BLaER1 treated with 17β-estradiol and CSF1 and Interleukin-3, amounts not matched to agents 10 nM and 100 nM (cell line): ENCODE data around the gene FRMD4A.

Experiments
- H3K27ac ChIP-seq, 11 experiments: shearing (Covaris generic); formaldehyde crosslinking; 2 replicates each; pipeline ENCODE4 v1.8.1; 2022
- H3K27me3 ChIP-seq, 11 experiments: shearing (Covaris generic); formaldehyde crosslinking; 2 replicates each; pipeline ENCODE4 v1.8.1; 2022
- H3K36me3 ChIP-seq, 11 experiments: shearing (Covaris generic); formaldehyde crosslinking; 2 replicates each; pipeline ENCODE4 v1.8.1; 2022
- H3K4me1 ChIP-seq, 10 experiments: shearing (Covaris generic); formaldehyde crosslinking; 2 replicates each; pipeline ENCODE4 v1.8.1; 2022
- H3K4me2 ChIP-seq, 11 experiments: shearing (Covaris generic); formaldehyde crosslinking; 2 replicates each; pipeline ENCODE4 v1.8.1; 2022
- H3K4me3 ChIP-seq, 10 experiments: shearing (Covaris generic); formaldehyde crosslinking; 2 replicates each; pipeline ENCODE4 v1.8.1; 2022
- H3K9ac ChIP-seq, 11 experiments: shearing (Covaris generic); formaldehyde crosslinking; 2 replicates each; pipeline ENCODE4 v1.8.1; 2022
- H3K9me3 ChIP-seq, 11 experiments: shearing (Covaris generic); formaldehyde crosslinking; replicated peaks in 1 of 11; 2 replicates each; pipeline ENCODE4 v1.8.1; 2022
- H4K20me1 ChIP-seq, 11 experiments: shearing (Covaris generic); formaldehyde crosslinking; 2 replicates each; pipeline ENCODE4 v1.8.1; 2022
- Cebpa-rat ChIP-seq, 11 experiments: shearing (Covaris generic); IDR thresholded peaks; 2 replicates each; pipeline ENCODE4 v1.8.1; 2022

Gene FRMD4A

DNA sequence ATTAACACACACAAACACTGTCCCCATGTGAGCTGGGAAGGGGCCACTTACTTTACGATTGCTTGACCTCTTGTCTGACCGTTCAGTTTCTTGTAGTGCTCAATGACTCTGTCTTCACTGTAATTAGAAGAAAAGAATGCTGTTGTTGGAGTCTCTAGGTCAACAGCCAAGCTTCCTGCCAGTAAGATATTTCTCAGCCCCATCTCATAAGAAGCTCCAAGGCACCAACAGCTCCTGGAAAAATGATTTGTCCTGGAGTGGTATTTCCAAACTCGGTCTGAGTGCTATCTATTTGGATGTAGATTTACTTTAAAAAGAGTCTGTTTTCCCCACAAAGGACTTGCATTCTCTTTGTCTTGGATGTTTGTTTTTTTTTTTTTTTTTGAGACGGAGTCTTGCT lies 590.3 kb downstream of the FRMD4A start:
- TF ChIP-seq Cebpa-rat (IDR thresholded peaks at IDR 0.05) = no peak
- Histone ChIP-seq H3K4me2 (no peak overlapping the region), H3K36me3 (no peaks in the 10 kb centered on the region)

GRCh38 chr10:13739183-13739582 lies 591.5 kb downstream of the FRMD4A start:
- Histone ChIP-seq H3K27me3 (no peaks in the 10 kb centered on the region), H4K20me1 (no peaks in the 10 kb centered on the region), H3K9ac (no peak overlapping the region), H3K27ac (no peak overlapping the region), H3K4me1 (peaks cover 13 to 46% (median 35%) of the 10 kb centered on the region in 10 experiments), H3K36me3 (no peaks in the 10 kb centered on the region), H3K4me2 (peak overlapping the region in 9 of 11 experiments; percentile 2 to 56 (median 29); a peak in 13 of 22 replicates), H3K4me3 (no peak overlapping the region), H3K9me3 (0 out of 22 replicates have a peak, but pooled peaks cover 0 to 6% (median 0%) of the 10 kb centered on the region in 11 experiments)
- no peak for TF ChIP-seq Cebpa-rat (IDR thresholded peaks at IDR 0.05)

More for the DNA sequence above, 590.3 kb downstream of the FRMD4A start:
- peaks cover 13 to 50% (median 36%) of the 10 kb centered on the region in 10 experiments for H3K4me1 ChIP-seq
- H3K4me3 ChIP-seq = no peak overlapping the region
- H3K9ac ChIP-seq = no peak overlapping the region
- H3K27ac ChIP-seq = no peak overlapping the region
- no peaks in the 10 kb centered on the region for H3K27me3 ChIP-seq
- H4K20me1 ChIP-seq = no peaks in the 10 kb centered on the region
- 0 out of 22 replicates have a peak, but pooled peaks cover 0 to 6% (median 0%) of the 10 kb centered on the region in 11 experiments for H3K9me3 ChIP-seq

- Histone ChIP-seq H3K4me2 (no peak overlapping the region), H3K36me3 (no peaks in the 10 kb centered on the region), H3K4me1 (peaks cover 0 to 32% (median 21%) of the 10 kb centered on the region in 10 experiments; a peak in 14 of 20 replicates), H3K9me3 (no peaks in the 10 kb centered on the region), H3K27me3 (no peaks in the 10 kb centered on the region), H4K20me1 (no peaks in the 10 kb centered on the region; a peak in 1 of 22 replicates), H3K9ac (no peak overlapping the region), H3K27ac (no peak overlapping the region), H3K4me3 (no peak overlapping the region)
- TF ChIP-seq Cebpa-rat (IDR thresholded peaks at IDR 0.05) = no peak
Observed at GRCh38 chr10:13736506-13736905, 594.2 kb downstream of the FRMD4A start.

DNA sequence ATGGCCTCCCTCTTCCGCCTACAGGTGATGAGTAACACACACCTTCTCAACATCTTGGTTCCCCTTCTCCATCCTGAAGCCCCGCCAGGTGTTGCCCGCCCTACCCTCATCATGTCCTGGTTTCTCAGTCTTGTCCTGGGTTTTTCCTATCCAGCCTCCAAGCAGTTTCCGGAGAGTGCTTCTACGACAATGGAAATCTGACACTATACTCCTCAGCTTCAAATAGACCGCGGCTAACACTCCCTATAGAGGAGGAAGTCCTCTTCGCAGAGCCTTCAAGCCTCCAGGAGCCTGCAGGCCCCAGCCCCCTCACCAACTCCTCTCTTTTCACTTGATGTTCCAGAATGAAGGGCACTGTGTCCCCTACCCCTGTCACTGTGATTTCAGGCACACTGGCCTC lies 596.6 kb downstream of the FRMD4A start:
- no peak overlapping the region for H3K4me3 ChIP-seq
- H3K27me3 ChIP-seq = no peaks in the 10 kb centered on the region
- peaks cover 0 to 26% (median 16%) of the 10 kb centered on the region in 10 experiments; a peak in 14 of 20 replicates for H3K4me1 ChIP-seq
- H3K27ac ChIP-seq = no peak overlapping the region
- H4K20me1 ChIP-seq = no peaks in the 10 kb centered on the region; a peak in 1 of 22 replicates
- no peak overlapping the region for H3K4me2 ChIP-seq
- H3K36me3 ChIP-seq = no peaks in the 10 kb centered on the region
- H3K9me3 ChIP-seq = no peaks in the 10 kb centered on the region
- no peak for TF ChIP-seq Cebpa-rat (IDR thresholded peaks at IDR 0.05)
- H3K9ac ChIP-seq = no peak overlapping the region

- Histone ChIP-seq H3K9ac (no peak overlapping the region), H3K4me1 (peaks cover 0 to 20% (median 14%) of the 10 kb centered on the region in 10 experiments; a peak in 14 of 20 replicates), H3K36me3 (no peaks in the 10 kb centered on the region), H4K20me1 (no peaks in the 10 kb centered on the region; a peak in 1 of 22 replicates), H3K4me2 (peak overlapping the region in 4 of 11 experiments; percentile 50 to 55 (median 51); a peak in 5 of 22 replicates), H3K4me3 (no peak overlapping the region), H3K27ac (no peak overlapping the region), H3K9me3 (no peaks in the 10 kb centered on the region), H3K27me3 (no peaks in the 10 kb centered on the region)
- TF ChIP-seq Cebpa-rat (IDR thresholded peaks at IDR 0.05) = no peak
Observed at GRCh38 chr10:13733071-13733470, 597.7 kb downstream of the FRMD4A start.

DNA sequence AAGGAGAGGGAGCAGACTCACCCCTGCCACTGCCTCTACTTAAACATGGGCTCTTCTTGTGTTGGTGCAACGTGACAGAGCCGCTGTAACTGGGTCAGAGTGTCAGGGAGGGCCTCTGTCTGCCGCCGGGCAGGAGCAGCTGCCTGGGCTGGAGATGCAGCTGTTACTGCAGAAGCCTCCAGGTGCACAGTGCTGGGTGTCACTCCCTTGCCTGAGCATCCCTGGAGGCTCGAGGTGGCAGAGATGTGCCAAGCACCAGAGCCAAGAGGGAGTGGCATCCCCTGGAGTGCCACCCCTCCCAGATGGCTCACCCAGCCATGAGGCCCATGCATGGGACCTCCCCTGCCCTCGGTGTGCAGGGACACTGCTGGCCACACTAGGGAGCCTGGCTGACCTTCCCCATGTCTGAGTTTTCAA lies 598.3 kb downstream of the FRMD4A start:
- Histone ChIP-seq H3K4me2 (peak overlapping the region in 6 of 11 experiments; percentile 13 to 55 (median 50); a peak in 10 of 22 replicates), H3K36me3 (no peaks in the 10 kb centered on the region), H3K27ac (no peak overlapping the region), H3K27me3 (no peaks in the 10 kb centered on the region), H4K20me1 (no peaks in the 10 kb centered on the region; a peak in 1 of 22 replicates), H3K4me3 (no peak overlapping the region), H3K9ac (peak overlapping the region in 1 of 11 experiments; percentile 41; a peak in 2 of 22 replicates), H3K4me1 (peaks cover 0 to 20% (median 14%) of the 10 kb centered on the region in 10 experiments; a peak in 14 of 20 replicates), H3K9me3 (no peaks in the 10 kb centered on the region)
- TF ChIP-seq Cebpa-rat (IDR thresholded peaks at IDR 0.05) = no peak

DNA sequence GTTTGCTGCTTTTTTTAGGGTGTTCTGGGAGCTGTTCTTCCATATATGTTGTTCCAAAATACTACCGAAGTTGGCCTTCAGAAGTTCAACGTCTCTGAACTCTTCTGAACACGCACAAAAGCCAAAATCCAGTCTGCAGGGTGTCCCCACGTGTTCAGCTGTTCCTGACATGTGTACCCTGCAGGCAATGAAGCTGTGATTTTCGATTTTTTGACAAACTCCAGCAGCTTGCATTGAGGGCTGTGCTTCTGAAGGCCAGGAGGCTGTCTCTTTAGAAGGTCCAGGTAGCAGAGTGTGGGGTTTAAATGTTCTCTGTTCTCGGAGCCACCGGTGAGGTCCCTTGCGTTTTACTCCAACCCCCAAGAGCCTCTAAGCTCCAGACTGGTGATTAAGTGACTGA lies 598.9 kb downstream of the FRMD4A start:
- H3K4me2 ChIP-seq = peak overlapping the region in 2 of 11 experiments; percentile 50 to 51; a peak in 2 of 22 replicates
- H4K20me1 ChIP-seq = no peaks in the 10 kb centered on the region; a peak in 1 of 22 replicates
- no peaks in the 10 kb centered on the region for H3K27me3 ChIP-seq
- H3K4me1 ChIP-seq = peaks cover 0 to 20% (median 14%) of the 10 kb centered on the region in 10 experiments; a peak in 14 of 20 replicates
- H3K9ac ChIP-seq = 0 out of 22 replicates have a peak overlapping the region, but pooled peaks of 1 of the 11 experiments have one; percentile 12
- H3K9me3 ChIP-seq = no peaks in the 10 kb centered on the region
- no peak for TF ChIP-seq Cebpa-rat (IDR thresholded peaks at IDR 0.05)
- no peaks in the 10 kb centered on the region for H3K36me3 ChIP-seq
- no peak overlapping the region for H3K27ac ChIP-seq
- H3K4me3 ChIP-seq = no peak overlapping the region

DNA sequence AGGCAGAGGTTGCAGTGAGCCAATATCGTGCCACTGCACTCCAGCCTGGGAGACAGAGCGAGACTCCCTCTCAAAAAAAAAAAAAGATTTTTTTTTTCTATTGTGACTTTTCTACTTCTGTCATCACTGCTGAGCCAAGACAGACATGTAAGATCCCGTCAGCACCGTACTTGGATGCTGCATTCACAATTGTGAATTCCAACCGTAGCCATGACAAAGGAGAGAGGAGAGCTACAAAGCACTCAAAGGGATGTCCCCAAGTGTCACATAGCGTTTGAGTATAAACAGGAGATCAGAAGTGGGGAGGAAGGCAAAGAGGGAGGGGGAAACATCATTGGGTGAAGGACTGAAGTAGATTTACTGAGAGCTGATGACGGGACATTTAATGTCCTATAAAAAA lies 599.8 kb downstream of the FRMD4A start:
- Histone ChIP-seq H3K9me3 (no peaks in the 10 kb centered on the region), H3K4me1 (peaks cover 0 to 18% (median 11%) of the 10 kb centered on the region in 10 experiments; a peak in 14 of 20 replicates), H3K4me2 (no peak overlapping the region), H3K9ac (no peak overlapping the region), H3K27ac (no peak overlapping the region), H3K27me3 (no peaks in the 10 kb centered on the region), H3K4me3 (no peak overlapping the region), H4K20me1 (no peaks in the 10 kb centered on the region; a peak in 1 of 22 replicates), H3K36me3 (no peaks in the 10 kb centered on the region)
- no peak for TF ChIP-seq Cebpa-rat (IDR thresholded peaks at IDR 0.05)

GRCh38 chr10:13730306-13730652 lies 600.4 kb downstream of the FRMD4A start:
- H3K27me3 ChIP-seq = no peaks in the 10 kb centered on the region
- no peak for TF ChIP-seq Cebpa-rat (IDR thresholded peaks at IDR 0.05)
- no peaks in the 10 kb centered on the region for H3K9me3 ChIP-seq

More at GRCh38 chr10:13730306-13730652, 600.4 kb downstream of the FRMD4A start:
- Histone ChIP-seq H3K9ac (no peak overlapping the region), H3K4me2 (no peak overlapping the region), H3K36me3 (no peaks in the 10 kb centered on the region), H4K20me1 (no peaks in the 10 kb centered on the region; a peak in 1 of 22 replicates), H3K4me3 (no peak overlapping the region), H3K4me1 (peaks cover 0 to 14% (median 8%) of the 10 kb centered on the region in 10 experiments; a peak in 13 of 20 replicates), H3K27ac (no peak overlapping the region)
